HG02588 (cell line): ENCODE results near the gene ASPDH.
A peak's percentile ranks its signal among the peaks of the same experiment; 100 is the strongest.

Experiments
- ATAC-seq: cut with Tn5 transposase; IDR thresholded peaks from one replicate; pipeline ENCODE4 v1.9.1; 2021; ENCODE audit warnings: mild to moderate bottlenecking, moderate library complexity; ENCODE audit not compliant: unreplicated experiment

The ASPDH gene

DNA sequence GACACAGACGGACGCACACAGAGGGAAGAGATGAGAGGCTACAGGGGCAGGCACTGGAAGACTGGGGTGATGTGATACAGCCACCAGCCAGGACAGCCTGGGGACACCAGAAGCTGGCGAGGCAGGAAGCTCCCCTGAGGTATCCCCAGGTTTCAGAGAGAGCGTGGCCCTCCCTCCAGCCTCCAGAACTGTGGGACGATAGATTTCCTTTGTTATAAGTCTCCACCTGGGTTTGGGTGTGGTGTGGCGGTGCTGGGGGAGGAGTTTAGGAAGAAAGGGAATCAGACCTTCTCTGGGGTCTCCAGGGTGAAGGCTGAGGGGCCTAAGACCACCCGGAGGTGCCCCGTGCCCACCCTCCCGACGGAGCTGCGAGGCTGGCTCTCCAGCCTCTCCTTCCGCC, 2.7 kb upstream of the ASPDH start:
- ATAC-seq = no peak

DNA sequence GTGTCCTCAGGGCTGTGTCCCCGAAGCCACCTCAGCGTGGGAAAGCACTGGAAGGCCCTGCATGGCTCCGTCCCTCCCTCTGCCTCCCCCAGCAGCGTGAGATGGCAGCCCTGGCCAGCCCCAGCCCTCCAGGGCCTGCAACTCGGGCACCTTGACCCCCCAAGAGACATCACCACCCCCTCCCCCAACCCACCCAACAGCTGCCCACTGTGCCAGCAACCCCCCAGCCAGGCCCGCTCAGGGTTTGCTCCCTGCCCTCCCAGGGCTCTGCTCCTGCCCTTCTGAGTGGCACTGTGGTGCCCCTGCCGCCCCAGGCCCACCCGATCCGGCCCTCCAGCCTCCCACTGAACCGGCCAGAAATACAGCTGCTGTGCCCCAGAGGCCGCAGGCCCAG, 1.5 kb upstream of the ASPDH start:
- no peak for ATAC-seq

DNA sequence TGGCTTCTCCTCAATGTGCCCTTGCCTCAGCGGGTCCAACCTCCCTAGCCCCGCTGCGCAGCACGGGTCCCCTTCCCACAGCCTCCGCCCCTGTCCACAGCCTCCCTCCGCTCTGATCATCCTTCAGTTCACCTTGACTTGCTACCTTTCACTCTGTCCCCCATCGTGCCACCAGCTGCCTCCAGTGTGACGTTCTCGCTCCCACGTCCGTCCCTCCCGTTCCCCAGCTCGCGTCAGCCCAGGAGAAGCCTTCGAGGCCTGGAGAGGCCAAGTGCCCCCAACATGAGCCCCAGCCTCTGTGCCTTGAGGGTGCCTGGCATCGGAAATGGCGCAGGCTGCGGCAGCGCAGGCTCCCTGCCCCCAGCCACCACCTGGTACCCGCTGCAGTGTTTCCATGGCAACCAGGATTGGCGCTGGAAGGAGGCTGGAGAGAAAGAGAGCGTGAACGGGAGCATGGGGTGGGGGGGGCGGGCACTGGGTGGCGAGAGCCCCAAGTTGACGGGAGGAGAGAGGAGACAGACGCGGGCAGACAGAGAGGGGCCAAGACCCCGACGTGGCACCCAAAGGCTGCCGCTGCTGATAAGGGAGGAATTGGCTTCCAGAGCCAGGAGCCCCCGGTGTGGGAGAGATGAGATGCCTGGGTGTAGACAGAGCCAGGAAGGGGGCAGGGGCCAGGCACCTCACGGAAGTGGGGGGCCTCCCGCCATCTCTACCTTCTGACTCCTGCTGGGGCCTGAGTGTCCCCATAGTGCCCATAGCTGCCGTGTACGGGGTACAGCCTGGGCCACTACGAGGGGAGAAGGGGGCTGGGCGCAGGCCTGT, 844 bp upstream of the ASPDH start:
- ATAC-seq = no peak

DNA sequence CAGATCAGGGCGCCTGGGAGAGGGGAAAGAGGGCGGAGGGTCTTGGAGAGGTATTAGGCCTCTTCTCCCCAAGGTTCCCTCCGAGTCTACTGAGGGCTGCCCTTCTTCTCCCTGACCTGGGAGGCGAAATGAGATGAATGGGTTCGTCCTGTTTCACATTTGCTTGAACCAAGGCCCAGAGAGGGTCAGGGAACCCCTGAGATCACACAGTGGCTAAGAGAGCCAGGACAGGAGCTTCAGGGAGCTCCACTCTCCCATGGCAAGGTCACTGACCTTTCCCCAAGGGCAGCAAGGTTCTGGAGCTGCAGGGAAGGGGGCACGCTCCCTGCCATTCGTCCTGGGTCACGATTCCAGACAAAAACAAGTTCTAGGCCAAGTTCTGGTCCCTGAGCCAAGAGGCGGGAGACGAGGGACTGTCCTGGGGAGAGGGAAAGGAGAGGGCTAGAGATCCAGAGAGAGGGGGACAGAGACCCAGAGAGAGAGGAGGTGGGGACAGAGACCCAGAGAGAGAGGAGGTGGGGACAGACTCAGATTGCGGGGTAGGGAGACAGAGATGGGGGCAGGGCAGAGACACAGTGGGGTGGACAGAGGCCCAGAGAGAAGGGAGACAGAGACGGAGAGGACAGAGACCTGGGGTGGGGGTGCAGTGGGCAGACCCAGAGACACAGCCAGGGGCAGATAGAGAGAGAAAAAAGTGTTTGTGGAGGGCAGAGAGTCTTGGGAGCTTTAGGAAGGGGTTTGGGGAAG, 541 bp downstream of the ASPDH start:
- ATAC-seq = no peak

DNA sequence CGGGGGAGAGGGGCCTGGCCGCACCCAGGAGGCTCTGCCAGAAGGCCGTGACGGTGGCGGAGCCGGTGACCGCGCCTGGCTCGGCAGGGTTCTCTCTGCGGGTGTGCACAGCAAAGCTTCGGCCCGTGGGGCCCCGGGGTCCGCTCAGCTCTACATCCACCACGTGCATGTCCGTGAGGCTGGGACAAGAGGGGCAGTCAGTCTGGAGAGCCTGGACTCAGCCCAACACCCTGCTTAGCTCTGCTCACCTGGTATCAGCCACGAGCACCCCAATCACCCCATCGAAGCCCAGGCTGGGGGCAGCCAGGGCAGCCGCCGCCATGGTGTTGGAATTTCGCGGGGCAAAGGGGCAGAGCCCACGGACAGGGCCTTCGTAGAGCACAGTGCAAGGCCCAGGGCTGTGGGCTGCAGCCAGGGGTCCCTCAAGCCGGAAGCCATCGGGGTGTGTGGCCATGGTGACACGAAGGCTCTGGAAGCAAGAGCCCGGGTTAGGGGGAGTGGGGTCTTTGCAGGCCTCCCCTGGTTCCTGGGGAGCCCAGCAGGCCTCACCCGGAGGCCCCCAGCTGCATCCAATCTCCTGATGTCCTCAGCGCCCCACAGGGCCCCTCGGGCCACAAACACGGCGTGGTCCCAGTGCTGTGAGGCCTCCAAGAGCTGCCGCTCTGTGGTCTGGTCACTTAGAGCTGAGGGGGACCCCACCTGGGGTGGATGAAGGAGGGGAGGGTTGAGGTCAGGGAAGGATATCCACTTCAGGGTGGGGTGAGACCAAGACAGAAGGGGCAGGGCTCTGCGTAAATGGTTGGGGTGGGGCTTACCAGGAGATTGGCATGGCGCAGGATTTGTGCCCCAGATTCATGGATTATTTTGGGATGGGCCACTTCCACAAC, 1.4 kb downstream of the ASPDH start:
- ATAC-seq = no peak

DNA sequence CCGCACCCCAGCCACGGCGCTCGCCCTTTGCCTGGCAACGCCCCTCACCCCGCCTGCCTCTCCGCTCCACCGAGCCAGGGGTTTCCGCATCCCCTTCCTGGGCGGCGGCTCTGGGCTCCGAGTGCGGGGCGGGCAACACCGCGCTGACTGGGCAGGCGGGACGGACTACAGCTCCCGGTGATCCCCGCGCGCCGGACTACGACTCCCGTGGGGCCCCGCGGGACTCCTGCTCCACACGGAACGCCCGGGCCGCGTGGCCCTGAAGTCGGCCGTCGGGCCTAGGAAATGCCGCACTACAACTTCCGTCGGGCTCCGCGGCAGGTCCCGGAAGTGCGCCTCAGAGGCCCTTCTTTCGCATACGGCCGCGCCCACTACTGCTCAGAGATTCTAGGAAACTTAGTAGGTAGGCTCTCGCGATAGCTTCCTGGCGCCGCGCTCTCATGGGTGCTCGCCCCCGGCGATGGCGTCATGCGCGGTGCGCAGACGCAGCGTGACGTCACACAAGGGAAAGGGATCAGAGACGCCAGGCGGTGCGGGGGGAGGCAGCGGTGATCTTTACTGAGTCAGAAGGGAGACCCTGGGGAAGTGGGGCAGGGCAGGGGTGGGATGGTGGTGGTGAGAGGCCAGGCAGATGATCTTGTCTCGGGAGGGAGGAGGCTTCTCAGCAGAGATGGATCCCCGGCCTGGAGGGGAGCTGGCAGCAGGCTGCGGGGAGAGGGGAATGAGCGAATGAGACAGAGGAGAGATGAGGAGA, 2.5 kb downstream of the ASPDH start, which contains the start of gene JOSD2:
Gene JOSD2, minus strand, starts transcription at position 123 of the 754 bp plus-strand sequence. CDS start 760 bp downstream, outside the sequence.
- peak; percentile 87 for ATAC-seq

DNA sequence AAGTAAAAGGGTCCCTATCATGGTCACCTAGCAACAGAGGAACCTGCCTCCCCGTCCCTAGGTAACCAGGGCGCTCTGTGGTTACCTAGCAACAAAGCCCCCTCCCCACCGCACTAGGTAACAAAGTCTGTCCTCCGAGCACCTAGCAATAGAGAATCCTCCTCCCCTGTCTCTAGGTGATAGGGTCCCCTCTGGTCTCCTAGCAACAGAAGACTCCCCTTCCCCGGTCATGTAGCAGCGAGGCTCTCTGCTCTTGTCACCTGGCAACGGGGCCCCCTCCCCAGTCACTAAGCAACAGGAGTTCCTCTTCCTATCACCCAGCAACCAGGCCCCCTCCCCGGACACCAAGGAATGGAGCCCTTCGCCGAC, 3.0 kb downstream of the ASPDH start:
- no peak for ATAC-seq

DNA sequence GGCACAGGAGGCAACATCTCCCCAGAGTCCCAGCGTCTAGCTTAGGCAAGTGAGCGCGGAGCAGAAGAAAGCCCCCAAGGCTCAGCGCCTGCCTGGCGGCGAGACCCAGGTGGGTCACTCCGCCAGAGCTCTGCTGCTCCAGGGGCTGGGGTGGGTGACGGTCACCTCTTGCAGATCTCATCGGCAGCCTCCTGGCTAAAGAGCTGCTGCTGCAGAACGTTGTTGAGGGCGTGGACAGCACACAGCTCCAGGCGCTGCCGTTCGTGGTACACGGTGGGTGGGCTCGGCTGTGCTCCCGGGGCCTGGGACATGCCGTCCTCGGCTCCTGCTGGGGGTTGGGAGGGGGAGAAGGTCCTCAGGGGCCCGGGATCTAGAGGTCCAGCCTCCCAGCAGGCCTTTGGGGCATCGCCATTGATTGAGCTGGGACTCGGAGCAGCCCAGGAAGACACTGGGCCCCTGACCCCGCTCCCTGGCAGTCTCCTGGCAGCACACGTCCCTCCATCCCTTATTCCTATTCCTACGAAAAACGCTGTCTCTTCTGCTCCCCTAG, 3.5 kb downstream of the ASPDH start:
- ATAC-seq = no peak

DNA sequence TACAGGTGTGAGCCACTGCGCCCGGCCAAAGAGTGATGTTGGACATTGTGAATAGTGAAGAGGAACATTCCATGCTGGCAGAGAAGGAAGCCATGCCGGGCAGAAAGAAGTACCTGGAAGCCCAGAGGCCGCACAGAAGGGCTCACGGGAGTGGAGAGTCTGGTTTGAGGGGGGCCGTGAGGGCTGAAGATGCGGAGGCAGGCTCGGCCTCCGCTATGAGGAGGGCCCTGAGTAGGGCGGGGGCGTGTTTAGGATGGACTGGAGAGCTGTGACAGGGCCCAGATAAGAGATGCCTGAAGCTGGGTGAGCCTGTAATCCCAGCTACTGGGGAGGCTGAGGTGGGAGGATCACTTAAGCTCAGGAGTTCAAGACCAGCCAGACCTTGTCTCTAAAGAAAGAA, 4.3 kb downstream of the ASPDH start:
- no peak for ATAC-seq

DNA sequence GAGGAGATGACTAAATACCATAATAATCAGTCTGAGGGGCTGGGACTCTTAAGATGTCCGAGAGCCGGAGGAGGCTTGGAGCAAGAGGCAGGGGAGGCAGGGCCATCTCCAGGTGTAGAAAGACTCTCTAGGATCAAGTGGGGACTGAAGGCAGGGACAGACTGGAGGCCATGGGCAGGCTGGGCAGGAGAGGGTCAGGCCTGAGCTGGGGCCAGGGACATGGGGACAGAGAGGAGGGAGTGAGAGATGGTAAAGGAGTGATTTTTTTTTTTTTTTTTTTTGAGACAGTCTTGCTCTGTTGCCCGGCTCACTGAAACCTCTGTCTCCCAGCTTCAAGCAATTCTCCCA, 4.9 kb downstream of the ASPDH start:
- ATAC-seq = no peak

DNA sequence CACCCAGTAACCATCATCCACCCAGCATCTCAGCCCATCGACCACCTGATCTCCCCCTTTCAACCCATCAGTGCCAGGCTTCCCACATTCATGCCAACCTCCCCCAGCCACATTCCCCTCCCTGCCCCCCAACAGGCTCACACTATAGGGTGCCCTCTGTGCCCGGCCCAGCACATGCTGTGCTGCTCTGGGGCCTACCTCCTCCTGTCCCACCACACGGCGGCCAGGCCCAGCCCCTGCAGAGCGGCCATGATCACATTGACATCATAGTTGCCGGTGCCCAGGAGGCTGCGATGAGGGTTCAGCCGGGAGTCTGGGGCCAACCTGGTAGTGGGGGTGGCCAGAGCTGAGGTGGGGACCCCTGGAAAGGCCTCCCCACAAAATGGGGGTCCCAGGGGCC, 6.3 kb downstream of the ASPDH start:
- no peak for ATAC-seq

DNA sequence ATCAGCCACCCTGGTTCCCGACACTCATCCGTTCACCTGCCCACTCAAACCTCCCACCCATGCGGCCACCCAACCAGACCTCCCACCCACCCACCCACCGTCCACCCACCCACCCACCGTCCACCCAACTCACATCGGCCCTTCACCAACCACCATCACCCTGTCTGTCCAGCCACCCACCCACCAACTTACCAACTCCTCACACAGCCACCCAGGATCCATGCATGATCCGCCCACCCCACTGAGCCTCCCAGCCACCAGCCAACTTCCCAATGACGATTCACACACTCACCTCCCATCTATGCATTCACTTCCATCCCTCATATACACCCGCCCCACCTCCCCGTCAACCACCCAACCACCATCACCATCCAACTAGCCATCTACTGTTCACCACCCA, 7.0 kb downstream of the ASPDH start:
- ATAC-seq = no peak

DNA sequence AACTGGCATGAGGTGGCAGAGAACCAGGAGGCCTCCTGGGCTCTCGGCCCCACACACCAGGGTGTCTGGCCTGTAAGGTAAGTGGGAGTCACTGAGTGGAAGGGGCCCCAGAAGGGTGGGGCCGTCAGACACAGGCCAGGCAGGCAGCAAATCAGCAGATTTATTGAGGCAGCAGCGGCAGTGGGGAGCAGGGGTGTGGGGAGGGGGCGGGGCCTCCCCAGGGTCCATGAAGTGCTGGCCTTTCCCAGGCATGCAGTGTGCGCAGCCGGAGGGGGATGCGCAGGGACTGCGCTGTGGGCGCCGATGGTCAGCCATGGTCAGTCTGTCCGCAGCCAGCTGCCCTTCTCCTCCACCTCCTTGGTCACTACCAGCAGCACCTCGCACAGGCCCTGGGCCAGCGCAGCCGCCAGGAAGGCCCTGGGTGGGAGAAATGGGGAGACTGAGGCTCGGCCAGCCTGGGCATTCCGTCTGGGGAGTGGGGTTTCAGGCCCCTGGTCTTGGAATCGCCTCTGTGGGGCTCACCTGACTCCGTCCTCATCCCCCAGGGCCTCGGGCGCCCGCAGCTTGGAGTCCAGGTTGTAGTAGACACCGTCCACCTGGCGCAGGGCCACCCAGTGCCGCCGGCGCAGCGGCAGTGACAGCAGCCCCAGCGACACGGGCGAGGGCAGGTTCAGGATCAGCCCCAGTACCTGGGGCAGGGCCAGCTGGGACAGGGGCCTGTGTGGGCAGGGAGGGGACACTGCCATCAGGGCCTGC, 7.7 kb downstream of the ASPDH start:
- ATAC-seq = no peak

DNA sequence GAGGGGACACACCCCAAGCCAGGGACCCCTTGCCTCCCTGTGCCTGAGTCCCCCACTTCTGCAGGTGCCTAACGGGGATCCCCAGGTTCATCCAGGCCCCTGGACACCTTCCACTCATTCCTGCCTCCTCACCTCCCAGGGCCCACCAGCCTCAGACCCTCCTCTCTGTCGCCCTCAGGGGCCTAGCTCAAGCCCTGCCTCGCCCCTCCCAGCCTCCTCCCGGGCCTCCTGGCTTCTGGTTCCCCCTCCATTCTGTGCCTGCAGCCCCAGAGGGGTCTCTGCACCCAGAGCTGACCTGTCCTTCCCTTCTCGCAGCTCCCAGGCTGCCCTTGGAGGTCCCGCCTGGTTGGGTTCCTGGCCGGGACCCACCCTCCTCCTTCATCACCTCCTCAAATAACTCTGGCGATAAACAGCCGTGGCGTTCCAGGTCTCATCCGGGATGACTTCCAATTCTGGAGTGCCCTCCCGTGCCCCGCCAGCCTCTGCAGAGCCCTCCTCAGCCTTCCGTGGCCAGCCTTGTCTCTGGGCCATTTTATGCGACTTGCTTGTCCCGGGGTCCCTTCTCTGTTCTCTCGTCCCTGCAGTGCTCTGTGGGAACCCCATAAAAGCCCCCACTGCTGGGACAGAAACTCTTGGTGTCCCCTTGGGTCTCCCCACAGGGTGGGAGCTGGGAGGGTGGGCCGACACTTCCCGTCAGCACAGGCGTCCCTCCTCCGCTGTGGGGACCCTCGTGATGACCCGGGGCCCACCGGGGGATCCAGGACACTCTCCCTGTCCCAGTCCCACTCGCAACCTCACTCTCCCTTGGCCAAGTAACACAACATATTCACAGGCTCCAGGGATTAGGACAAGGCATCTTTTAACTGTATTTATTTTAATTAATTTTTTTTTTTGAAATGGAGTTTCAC, 11.9 kb downstream of the ASPDH start:
- ATAC-seq = no peak

DNA sequence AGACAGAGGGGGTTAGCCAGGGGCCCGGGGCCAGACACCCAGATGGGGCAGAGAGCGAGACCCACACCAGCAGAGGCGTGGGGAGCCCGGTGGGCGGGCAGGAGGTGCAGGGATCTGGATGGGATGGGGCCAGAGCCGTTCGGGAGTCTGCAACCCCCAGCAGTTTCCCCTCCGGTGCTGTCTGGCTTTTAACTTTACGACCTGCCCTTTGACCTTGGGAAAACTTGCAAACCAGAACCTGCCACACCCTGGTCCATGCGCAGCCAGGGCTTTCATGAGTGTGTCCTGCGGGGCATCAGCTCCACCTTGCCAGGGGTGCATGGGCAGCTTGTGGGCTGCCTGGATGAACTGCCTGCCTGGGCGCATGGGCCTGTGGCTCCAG, 12.5 kb downstream of the ASPDH start:
- no peak for ATAC-seq

DNA sequence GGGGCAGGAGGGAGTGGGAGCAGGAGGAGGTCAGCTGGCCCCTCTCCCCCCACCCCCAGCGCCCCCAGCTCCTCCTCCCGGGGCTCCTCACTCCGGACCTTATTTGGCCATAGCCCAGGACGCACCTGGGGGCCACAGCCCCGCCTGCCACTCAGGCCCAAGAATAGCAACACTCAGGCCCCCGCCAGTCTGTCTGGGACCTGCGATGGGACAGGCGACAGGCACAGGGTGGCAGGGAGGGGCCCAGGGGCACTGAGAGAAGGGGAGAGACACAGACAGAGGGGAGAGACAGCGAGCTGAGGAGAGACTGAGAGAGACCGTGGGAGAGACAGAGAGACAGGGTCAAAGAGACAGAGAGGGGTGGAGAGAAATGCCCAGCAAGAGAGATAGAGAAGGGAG, 13.0 kb downstream of the ASPDH start:
- no peak for ATAC-seq

DNA sequence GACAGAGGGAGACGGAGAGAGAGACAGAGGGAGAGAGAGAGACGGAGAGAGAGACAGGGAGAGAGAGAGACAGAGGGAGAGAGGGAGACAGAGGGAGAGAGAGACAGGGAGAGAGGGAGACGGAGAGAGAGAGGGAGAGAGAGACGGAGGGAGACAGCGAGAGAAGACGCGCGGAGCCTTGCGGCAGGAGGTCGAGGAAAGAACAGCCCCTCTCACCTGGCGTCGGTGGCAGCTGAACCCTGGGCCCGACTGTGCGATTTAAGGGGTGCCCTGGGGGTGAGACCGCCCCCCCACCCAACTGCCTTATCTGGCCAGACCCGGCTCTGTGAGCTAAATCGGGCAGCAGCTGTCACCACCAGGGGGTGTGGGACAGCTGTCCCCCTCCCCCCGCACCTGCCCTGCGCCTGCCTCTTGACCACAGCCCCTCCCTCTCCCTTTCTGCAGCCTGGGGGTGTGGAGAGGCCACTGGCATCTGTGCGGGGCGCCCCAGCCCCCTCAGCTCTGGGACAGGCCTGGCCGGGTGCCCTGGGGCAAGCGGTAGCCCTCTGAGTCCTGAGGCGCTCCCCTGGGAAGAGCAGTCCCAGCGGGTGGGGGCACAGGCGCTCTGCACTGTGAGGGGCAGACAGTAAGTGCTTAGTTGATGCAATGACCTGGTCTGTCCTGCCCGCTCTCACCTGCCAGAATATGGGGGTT, 13.5 kb downstream of the ASPDH start:
- no peak for ATAC-seq
